Fibroblast of the conjunctiva (primary cell): ENCODE data around the gene ISOC2.

ENCODE experiments used
- DNase-seq: peaks from one replicate; pipeline ENCODE4 v3.0.0-alpha.2; 2010; ENCODE audit warnings: low read depth

Gene ISOC2

DNA sequence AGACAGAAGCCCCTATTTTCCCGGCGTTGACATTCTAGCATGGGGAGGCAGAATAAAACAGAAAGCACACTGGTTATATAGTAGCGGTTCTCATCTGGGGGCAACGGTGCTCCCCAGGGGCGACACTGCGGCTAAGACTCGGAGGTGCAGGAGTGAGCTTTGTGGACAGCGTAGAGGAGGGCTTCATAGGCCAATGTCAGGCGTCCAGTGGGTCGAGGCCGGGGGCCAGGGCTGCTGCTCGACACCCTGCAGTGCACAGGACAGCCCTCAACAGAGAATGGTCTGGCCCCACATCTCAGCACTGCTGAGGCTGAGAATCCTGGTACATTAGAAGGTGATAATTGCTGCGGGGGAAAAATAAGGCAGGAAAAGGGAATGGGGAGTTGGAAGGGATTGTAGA is 16.5 kb upstream of the ISOC2 start:
- DNase-seq: no peak

DNA sequence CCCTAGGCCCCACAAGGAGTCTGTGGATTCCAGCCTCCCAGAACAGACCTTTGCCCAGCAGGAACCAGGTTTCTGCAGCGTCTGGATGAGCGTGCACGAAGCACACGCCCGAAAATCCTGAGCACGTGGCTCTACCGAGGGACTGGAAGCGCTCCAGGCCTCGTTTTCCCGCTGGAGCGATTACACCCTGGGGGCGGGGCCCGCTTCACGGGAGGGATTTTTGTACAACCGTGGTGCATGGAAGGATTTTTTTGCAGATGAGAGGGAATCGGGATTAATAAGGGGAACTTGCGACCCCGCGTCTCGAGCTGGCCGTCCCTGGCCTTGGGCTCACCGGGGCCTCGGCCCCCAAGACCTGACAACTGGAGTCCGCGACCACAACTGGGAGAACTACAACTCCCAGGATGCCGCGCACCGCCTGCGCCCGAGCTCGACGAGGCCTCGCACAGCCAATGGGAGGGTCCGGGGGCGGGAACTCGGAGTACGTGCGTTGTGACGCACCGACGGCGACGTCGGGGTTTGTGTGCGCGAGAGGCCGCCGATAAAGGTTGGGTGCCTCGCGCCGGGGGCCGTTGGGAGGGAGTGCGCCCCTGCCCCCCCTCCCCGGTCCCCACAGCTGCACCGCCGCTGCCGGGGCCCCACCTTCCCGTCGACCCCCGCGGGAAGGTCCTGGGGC is 14.8 kb upstream of the ISOC2 start, which contains the start of gene ZNF628:
ZNF628 (plus strand) TSS at position 518 of the 676 bp plus-strand sequence. CDS start 3,294 bp downstream, outside the sequence.
- DNase-seq: peak; percentile 95

GRCh38 chr19:55474269-55475265 is 13.1 kb upstream of the ISOC2 start:
- DNase-seq: no peak

DNA sequence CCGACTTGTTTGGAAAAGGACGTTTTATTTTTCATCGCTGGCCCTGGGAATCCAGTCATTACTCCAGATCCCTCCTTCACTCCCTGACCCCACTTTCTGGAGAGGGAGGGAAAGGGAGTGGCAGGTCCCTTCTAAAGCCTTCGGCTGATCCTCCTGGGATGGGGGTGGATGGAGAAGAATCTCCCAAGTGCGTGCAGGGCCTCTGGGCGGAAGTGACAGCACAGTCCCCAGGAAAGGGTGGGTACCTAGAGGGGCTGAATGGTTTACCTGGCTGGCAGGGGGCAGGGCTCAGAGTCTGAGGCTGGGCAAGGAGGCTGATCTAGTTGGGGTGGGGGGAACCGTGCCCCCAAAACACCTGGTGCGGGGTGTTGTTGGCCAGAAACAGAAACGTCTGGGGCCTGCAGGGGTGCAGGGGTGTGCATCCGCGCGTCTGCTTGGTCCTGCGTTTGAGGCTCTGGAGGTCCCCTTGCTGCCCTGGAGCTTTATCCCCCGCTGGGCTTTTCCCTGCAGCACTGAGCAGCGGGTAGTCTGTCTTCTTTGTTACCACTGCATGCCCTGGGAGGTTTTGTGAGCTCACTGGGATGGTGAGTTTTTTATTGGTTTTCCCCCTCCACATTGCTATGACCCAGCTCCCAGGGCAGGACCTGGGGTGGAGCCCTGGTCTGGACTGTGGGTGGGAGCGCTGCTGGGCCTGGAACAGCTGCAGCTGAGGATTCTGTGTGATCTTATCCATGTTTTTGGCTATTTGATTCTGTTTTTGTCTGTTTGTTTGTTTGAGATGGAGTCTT is 12.0 kb upstream of the ISOC2 start:
- DNase-seq: no peak

DNA sequence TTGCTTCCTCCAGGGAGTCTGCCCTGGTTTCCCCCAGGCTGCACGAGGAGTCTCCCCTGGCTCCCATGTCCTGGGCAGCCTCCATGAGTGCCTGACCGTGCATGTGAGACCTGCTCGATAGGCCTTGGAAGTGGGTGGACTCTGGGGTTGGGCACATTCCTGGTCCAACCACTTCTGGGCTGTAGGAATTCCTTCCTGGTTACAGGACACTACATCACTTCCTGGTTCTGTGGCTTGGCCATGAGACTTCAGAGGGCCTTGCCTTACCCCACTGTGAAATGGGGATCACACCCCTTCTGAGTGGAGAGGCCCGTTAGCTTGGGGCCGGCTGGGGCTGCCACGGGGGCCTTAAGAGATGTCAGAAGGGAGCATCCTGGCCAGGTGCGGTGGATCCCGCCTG is 11.0 kb upstream of the ISOC2 start:
- no peak for DNase-seq

DNA sequence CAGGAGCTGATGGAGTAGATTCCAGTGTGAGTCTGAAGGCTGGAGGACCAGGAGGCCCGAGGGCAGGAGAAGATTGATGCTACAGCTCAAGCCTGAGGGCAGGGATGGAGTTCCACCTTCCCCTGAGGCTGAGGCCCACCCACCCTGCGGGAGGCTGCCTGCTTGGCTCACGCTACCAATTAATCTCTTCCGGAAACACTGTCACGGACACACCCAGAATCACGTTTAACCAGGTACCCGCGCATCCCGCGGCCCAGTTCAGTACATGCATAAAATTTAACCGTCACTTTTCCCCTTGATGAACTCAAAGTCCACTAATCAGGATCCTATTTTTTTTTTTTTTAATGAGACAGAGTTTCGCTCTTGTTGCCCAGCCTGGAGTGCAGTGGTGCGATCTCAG is 9.8 kb upstream of the ISOC2 start:
- no peak for DNase-seq

GRCh38 chr19:55468054-55468393 is 6.6 kb upstream of the ISOC2 start:
- DNase-seq: no peak

GRCh38 chr19:55467236-55468053 is 6.0 kb upstream of the ISOC2 start:
- no peak for DNase-seq

DNA sequence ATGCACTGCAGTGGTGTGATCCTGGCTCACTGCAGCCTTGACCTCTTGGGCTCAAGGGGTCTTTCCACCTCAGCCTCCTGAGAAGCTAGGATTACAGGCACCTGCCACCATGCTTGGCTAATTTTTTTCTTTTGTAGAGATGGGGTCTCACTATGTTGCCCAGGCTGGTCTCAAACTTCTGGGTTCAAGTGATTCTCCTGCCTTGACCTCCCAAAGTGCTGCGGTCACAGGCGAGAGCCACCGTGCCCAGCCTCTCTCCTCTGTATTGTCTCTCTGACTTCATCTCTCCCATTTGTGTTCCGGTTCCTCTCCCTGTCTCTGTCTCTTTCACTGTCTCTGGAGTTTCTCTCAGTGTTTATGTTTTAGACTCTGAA is 4.8 kb upstream of the ISOC2 start:
- no peak for DNase-seq

DNA sequence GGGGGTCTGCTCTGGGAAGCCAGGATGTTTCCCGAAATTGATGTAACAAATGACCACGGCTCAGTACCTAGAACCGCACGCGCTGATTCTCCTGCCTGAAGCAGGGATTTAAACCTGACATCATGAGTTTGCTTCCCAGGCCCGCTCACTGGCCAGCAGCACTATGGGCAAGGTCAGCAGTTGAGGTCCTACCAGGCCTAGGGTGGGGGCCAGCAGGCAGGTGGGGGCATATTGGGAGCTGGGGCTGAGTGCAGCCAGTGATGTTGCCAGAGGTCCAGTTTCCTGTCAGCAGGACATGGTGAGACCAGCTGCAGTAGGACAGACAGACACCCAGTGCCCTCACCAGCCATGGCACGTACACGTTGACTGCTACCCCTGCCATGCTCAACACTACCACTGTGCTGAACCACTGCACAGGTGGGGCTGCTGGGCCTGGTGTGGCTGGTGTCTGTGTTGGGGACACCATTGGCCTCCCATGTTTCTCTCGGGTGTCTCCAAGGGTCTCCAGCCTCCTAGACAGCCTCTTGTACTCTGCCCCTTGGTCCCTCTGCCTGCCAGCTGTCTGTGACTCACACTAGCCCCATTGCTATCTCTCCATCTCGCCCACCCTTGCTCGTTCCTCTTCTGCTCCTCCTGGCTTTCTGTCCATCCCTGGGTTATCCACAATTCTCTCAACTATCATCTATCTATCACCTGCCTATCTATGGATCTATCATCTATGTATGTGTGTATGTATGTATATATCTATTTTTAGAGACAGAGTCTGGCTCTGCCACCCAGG is 4.2 kb upstream of the ISOC2 start:
- no peak for DNase-seq

DNA sequence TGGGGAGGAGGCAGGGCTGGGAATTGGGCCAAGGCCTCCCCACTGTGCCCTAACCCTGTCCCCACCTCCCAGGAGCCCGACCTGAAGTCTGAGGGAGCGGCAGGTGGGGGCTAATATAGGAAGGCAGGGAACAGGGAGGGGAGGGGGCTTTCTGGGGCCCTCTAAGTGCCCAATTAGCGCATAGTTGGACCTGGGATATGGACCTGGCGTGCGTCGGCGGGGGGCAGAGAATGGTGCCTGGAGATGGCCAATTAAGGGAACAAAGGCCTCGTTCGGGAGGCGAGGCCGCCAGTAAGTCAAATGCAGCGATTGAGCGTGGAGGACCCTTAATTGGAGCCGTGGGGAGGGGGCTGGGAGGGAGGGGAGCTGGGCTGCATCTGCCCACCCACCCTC is 3.2 kb upstream of the ISOC2 start, which contains the start of gene C19orf85:
C19orf85 (minus strand) TSS at position 90 of the 393 bp plus-strand sequence. CDS start 197 bp downstream, outside the sequence.
- DNase-seq: no peak

- DNase-seq: no peak
Observed at GRCh38 chr19:55464039-55464661, 2.7 kb upstream of the ISOC2 start.

DNA sequence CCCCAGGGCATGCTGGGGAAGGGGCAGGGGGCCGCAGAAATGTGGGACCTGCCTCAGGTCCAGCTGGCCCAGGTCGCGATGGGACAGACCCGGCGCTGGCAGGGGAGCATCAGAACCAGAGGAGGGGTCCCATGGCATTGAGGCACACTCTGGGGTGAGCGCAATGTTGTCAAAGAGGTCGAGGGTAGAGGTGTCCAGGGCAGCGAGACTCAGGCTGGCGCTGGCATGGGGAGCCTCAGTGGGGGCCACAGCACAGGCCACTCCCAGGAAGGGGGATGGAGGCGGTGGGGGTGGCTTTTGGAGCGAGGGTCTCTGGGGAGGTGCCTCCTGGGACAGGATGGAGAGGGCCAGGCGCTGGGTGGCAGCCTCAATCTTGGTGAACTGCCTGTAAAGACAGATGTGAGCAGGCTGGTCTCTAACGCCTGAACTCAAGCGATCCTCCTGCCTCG is 2.2 kb upstream of the ISOC2 start:
- DNase-seq: no peak

- no peak for DNase-seq
Observed at GRCh38 chr19:55462722-55463121, 1.3 kb upstream of the ISOC2 start.

DNA sequence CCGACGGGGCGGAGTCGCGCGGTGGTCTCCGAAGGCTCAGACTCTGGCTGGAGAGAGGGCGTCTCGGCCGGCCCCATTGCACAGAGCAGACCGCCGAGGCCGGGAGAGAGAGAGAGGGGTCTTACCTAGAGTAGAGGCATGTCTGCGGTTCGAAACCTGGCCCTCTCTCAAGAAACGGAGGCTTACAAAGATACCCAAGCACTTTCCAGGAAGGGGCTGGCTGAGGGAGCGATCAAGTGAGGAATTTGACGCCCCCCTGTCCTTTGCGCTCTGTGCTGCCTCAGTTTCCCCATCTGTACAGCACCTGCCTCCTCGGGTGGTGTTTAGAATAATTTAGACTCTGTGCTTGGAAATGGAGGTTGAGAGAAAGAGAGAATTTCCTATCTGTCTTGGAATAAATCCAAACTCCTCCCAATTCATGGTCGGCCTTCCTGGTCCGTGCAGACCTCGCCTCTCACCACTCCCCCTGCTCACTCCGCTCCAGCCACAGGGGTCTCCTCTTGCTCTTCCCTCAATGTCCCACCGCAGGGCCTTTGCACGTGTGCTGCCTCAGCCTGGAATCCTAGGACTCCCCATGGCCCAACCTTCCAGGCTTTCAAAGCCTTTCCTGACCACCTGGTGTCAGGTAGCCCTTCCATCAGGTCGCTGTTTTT is 658 bp upstream of the ISOC2 start:
- no peak for DNase-seq

DNA sequence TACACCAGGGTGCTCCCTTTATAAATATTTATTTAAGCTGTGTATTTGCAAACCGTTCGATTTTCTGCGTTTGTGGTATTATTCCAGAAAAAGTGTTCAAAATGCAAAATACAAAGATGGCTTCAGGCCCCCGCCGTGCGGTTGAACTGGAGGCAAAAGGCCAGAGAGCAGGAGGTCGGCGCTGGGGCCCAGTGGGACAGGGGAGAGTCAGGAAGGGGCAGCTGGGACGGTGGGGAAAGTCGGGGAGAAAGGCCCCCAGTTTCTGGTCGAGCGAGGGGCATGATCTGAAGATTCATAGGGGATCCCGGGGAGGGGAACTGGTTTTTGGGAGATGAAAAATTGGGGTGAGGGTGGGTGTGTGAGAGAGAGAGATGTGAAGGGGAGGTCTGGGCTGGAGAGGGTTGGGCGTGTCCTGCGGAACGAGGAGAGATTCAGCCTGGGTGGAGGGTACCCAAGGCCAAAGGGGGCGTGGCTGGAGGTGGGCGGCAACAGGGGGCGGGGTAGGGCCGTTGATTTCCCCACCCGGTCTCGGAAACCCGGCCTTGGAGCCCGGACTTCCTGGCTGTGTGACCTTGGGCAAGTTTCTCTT is 678 bp downstream of the ISOC2 start:
- DNase-seq: peak; percentile 82

GRCh38 chr19:55459950-55460657 is 1.3 kb downstream of the ISOC2 start:
- no peak for DNase-seq

GRCh38 chr19:55459551-55459949 is 1.9 kb downstream of the ISOC2 start:
- no peak for DNase-seq
